Eye (tissue), 1 donor: Measurements from ENCODE around the gene UXS1.

Experiments
- DNase-seq: peaks from one replicate; pipeline ENCODE4 v3.0.0-alpha.2; 2015

UXS1 gene

GRCh38 chr2:106189325-106189724 is 4.8 kb downstream of the UXS1 start:
- DNase-seq, result no peak

DNA sequence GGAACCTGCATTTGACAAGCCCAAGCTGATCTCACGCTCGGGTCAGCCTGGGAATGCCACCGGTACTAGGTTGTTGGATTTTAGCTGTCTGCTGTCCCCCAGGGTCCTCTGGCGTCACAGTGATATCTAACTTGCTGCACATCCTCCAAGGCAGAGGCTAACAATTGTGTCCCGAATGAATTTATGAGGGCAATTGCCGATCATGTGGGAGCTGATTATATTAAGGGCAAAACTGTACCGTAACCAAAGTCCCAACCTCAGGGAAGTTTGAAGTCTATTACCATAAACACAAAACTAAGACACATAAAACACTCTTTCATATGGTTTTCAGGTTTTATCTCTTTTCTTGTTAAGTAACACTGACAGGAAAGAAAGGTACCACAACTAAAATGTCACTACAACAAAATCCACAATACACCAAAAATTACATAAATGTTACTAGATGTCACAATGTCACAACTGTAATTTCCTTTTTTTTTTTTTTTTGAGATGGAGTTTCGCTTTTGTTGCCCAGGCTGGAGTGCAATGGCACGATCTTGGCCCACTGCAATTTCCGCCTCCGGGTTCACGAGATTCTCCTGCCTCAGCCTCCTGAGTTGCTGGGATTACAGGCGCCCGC is 6.7 kb downstream of the UXS1 start:
- DNase-seq, result no peak

DNA sequence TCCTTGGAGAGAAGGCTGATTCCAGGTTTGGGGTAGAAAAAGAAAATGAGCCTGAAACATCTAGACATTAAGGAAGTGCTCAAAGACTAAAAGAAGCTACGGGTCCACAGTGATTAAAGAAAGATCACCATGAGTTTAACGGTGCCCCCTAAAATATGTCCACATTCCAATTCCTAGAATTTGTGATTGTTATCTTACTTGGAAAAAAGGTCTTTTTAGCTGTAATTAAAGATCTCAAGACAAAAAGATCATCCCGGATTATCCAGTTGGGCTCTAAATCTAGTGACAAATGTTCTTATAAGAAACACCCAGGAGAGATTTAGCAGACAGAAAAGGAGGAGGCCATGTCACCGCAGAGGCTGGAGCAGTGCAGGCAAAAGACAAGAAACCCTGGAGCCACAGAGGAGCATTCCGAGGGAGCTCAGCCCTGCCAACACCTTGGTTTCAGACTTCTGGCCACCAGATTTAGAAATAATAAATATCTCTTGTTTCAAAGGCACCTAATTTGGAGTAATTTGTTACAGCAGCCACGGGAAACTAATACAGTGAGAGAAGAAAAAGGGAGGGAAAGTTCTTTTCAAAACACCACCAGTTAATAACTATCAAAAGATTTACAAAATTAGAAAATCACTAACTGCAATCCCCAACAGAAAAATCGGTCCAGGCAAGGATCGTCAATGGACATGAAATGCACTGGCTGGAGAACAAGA is 8.5 kb downstream of the UXS1 start:
- DNase-seq, result no peak

- no peak for DNase-seq
Observed at GRCh38 chr2:106184857-106185256, 9.2 kb downstream of the UXS1 start.

DNA sequence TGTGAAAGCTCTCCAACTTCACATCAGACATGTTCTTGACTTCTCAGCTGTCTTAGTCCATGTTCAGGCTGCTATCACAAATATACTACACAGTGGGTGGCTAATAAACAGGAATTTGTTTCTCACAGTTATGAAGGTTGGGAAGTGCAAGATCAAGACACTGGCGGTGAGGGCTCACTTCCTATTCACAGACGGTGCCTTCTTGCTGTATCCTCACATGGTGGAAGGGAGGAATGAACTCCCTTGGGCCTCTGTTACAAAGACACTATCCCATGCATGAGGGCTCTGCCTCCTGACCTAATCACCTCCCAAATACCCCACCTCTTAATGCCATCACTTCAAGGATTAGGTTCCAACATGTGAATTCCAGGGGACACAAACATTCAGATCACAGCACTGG is 9.7 kb downstream of the UXS1 start:
- no peak for DNase-seq

DNA sequence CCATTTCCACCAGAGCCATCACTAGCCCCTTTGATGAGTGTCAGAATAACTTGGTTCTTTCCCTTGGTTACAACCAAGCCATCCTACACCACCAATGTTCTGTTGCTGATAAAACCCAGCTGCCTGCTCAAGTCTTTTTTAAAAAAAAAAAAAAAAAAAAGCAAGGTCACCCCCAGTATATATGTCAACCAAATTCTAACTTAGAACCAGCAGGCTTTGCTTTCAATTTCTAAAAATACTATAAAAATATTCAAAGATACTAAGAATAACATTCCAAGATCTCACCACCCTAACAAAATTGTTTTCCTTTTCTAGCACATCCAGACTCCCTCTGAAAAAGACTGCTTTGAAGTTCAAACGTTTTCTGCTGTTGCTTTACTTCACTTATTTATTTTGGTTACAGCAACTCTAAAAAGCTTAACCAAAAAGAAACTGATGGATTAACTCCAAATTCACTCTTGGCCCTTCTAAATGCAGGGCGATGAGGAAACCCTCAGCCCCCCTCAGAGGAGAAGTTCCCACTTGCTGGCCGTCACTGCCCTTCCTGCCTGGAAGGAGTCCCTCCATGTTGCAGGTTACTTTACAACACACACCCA is 10.9 kb downstream of the UXS1 start:
- DNase-seq, result peak; percentile 30

- no peak for DNase-seq
Observed at GRCh38 chr2:106181064-106181463, 13.0 kb downstream of the UXS1 start.

DNA sequence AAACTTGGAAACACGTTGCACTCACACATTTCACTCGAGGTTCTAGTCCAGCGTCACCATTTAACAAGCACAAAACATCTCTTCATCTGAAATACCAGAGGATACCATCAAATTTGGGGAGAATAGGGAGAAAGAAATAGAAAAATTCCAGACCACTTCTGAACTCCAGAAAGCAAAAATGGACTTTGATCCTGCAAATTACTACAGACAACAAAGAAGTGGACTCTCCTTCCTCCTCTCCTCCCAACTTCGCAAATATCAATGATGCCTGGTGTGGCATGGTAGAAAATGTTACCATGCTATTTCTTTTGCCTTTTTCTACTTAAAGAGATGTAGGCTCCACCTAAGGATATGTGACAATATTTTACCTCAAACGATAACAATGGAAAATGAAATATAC is 13.5 kb downstream of the UXS1 start:
- no peak for DNase-seq

DNA sequence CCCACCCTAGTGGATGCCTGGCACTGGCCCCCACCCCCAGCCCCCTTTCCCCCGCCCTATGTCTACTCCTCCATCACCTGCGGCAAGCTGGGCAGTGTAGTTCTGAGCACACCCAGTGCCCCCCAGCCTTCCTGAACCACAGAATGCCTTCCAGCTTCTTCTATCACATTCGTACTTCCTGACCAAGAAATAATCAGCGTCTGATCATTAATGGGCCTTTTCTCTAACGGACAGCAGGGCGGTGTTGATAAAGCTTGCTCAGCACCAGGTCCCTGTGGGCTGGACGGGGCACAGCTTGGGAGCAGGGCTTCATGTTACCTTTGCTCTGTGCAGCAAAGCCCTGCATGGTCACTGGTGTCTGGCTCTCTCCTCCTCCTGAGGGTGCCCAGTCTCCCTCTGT is 15.4 kb downstream of the UXS1 start:
- no peak for DNase-seq

- no peak for DNase-seq
Observed at GRCh38 chr2:106177581-106177980, 16.5 kb downstream of the UXS1 start.

DNA sequence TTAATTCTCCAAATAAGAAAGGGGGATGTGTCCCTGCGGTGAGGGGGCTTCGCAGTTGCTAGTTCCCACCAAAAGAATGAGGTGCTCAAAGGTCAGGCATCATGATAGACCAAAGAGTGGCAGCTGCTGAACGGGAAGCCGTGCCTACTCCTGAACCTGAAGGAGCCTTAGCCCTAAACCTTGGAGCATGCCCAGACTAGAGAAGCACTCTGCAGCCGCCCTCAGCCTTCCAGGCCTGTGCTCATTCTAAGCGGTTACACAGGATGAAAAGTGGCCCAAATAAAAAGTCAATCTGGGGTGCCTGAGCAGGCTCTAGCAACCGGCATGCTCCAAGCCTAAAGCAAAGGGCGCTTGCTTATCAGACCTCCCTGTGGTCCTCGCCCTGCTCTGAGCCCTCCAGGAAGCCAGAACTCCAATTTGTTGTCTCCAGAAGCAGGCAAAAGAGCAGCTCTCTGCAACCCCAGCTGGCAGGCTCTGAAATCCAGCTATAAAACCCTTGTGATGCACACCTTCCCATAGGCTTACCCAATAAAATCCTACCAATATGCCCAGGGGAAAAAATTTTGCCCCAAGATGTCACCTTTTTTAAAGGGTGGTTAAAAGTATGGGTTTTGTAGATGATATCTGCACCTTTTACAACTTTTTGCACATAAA is 17.5 kb downstream of the UXS1 start:
- no peak for DNase-seq

DNA sequence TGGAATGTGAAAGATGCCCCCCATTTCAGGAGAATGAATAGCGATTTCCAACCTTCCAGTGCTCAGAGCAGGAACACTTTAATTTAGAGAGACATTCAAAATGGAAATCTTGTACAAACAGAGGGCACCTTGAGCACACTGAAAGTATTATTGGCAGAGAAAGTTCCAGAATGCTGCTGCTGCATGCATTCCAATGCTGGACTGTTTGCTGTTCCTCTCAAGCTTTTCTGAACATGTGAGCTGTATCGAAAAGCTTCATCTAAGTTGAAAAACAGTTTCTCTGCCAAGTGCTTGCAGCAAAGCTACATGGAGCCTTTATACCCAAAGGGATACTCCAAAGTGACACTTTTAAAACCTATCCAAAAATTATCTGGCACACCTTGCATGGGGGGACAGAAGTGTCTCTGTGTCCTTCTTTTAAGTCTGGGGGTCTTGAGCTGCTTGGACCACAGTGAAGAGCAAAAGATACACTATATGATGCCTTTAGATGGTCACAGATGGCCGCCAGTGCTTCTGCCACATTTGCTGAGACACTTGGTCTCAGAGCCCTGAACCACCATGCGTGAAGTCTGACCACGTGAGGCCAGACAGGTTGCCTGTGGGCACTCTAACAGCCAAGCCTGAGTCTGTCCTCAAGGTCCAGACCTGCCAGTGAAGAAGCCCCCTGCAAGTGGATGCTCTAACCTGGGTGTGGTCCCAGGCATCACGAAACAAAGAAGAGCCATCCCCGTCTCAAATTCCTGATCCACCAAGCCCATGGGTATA is 18.8 kb downstream of the UXS1 start:
- DNase-seq, result no peak

DNA sequence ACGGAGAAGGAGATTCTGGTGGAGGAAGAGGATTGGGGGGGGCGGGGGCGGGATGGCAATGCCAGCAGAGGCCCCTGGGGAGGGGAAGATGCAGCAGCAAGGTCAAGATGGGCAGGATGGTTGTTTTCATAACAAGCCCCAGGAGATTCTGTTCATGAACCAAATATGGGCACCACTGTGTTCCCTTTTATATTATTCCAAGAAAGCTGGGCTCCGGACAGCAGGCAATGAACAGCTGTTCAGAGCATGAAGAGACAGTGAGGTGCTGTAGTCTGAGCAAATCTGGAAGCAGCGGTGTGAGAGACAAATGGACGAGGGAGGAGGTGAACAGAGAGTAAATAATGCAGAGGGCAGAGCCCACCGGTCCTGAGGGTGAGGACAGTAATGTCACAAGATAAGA is 20.0 kb downstream of the UXS1 start:
- no peak for DNase-seq

GRCh38 chr2:106172649-106173048 is 21.5 kb downstream of the UXS1 start:
- no peak for DNase-seq

DNA sequence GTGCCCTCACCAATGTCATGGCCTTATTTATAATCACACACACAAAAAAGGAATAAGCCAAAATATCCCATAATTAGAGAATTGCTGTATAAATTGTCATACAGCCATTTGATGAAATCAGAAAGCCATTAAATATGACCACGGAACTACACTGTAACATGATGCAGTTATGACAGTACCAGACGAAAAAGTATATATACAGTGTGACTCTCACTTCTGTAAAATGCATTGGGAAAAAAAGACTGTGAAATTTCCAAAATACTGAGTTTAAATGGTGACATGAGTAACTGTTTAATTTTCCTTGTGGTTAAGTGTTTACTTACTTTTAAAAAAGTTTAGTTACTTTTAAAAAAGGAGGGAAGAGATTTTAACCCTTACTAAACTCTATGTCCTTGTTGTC is 25.4 kb downstream of the UXS1 start:
- no peak for DNase-seq

- DNase-seq, result no peak
Observed at GRCh38 chr2:106167067-106167466, 27.0 kb downstream of the UXS1 start.

GRCh38 chr2:106165561-106165960 is 28.5 kb downstream of the UXS1 start:
- DNase-seq, result peak; percentile 60

DNA sequence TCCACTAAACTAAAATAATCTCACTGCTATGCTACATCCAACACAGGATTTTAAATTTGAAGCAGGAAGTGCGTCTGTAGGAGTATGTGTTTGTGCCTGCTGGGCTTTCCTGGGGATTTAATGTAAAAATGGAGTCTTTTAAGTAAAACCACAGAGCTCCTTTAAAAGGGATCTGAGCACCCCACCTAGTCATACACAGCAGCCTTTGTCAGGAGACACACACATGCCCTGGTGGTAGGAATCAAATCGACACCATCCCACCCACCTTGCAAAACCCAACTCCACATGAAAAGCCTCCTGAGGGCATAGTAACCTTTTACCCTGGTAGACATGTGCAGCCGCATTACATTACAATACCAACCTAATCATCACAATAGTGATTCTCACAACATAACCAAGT is 29.1 kb downstream of the UXS1 start:
- DNase-seq, result peak; percentile 47

DNA sequence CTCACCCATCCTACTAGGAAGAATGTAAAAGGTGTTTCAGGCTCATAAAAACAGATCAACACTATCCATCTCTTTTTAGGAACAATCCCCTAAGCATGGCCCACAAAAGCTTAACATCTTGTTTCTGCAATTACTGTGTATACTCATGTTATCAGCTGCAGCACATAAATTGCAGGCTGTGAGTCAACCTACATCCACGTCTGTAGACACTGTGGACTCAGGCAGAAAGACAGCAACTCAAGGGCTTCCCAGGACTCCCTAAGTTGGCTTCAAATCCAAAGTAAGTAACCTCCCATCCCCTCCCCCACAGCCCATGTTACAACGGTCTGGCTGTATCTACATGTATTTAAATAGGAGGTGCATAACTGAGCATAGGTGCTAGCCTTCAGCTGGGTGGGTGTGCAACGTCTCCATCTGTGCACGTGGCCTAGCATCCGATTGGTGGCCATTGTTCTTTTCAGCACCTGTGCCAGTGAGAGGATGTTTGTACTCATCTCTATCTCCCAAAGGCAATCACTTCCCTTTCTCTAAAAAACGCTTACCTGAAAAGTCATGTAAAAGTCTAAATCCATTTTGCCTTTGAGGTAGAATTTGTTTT is 30.1 kb downstream of the UXS1 start:
- no peak for DNase-seq

DNA sequence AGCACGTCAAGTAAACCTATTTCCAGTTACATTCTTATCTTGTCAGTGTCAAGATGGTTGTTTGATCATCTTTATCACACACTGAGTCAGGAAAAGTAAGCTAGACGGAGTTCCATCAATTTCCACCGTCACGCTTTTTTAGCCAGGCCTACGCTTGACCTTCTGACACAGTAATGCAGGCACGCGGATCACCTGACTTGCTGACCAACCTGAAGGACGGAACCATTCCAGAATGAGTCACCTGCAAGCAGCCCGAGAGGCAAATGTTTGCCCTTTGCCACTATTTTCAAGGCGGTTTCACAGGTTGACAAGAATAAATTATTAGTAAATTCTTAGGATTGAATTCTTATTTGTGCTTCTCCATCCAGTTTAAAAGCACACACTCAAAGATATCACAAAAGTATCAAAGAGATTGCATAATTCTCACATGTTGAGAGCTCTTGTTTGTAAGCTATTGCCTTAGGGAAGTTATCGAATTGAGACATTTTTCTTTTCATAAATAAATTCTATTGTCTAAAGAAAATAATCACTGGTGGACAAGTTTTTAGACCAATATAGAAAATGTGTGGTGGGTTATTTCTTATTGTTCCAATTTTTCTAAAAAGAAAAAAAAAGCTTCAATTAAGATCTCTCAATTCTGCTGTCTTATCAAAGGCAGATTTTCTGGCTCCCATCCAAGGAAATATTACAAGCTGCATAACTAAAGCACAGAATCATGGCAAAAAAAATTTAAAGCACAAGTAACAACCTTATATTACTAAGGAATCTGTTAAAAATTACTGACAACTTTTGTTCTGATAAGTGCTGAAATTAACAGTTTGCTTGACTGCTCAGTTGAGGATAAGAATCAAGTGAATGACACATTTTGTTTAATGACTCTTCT is 31.9 kb downstream of the UXS1 start:
- peak; percentile 34 for DNase-seq

- DNase-seq, result no peak
Observed at GRCh38 chr2:106161341-106161740, 32.8 kb downstream of the UXS1 start.

GRCh38 chr2:106160786-106161261 is 33.3 kb downstream of the UXS1 start:
- DNase-seq, result no peak
